Bronchial epithelial cell (primary cell): ENCODE results near the gene CD151. TPM values are rescaled to one million over a fixed set of nuclear protein-coding genes. Genes with fewer than 3 reads are reported as not detected.

Experiments
- DNase-seq: peaks from one replicate; pipeline ENCODE4 v3.0.0-alpha.2; 2010; ENCODE audit warnings: low read depth
- FAIRE-seq: peaks from 2 replicates; lab custom pipeline; 2011; peaks lifted over from hg19 to GRCh38; lab: Jason Lieb, UNC
- H3K27me3 ChIP-seq: 2 replicates; pipeline ENCODE4 v1.5.1; 2011; ENCODE audit warnings: low read length; ENCODE audit not compliant: control insufficient read depth, insufficient read depth
- H3K36me3 ChIP-seq: 2 replicates; pipeline ENCODE4 v1.5.1; 2011; ENCODE audit warnings: low read length; ENCODE audit not compliant: control insufficient read depth, insufficient read depth
- H3K4me3 ChIP-seq: 2 replicates; pipeline ENCODE4 v1.5.1; 2011; ENCODE audit warnings: mild to moderate bottlenecking, low read depth, low read length, control low read depth
- CTCF ChIP-seq: IDR thresholded peaks from 2 replicates; pipeline ENCODE4 v1.5.1; 2011; ENCODE audit warnings: mild to moderate bottlenecking, moderate library complexity, low read length, control low read depth, inconsistent platforms; ENCODE audit not compliant: insufficient read depth, severe bottlenecking
- total RNA-seq: library from RNA; depleted of rRNA; stranded (reverse); fragments of >200 nt; gene quantifications from 2 replicates; pipeline ENCODE4 v1.2.1, GENCODE V29; 2014

CD151 gene
- total RNA-seq, 1 donor from 2014 or later, result 324 TPM

- no peaks in the 10 kb centered on the region for H3K27me3 ChIP-seq
- no peak overlapping the region for H3K4me3 ChIP-seq
- TF ChIP-seq CTCF, result no peak
- peaks cover 1% of the 10 kb centered on the region for H3K36me3 ChIP-seq
- FAIRE-seq (no peak), DNase-seq (no peak)
Observed at GRCh38 chr11:855330-855674, 22.6 kb downstream of the CD151 start.

GRCh38 chr11:855796-856195 is 23.0 kb downstream of the CD151 start:
- no peak for DNase-seq
- Histone ChIP-seq H3K27me3 (no peaks in the 10 kb centered on the region), H3K4me3 (no peak overlapping the region), H3K36me3 (peaks cover 1% of the 10 kb centered on the region)
- no peak for FAIRE-seq
- no peak for TF ChIP-seq CTCF

DNA sequence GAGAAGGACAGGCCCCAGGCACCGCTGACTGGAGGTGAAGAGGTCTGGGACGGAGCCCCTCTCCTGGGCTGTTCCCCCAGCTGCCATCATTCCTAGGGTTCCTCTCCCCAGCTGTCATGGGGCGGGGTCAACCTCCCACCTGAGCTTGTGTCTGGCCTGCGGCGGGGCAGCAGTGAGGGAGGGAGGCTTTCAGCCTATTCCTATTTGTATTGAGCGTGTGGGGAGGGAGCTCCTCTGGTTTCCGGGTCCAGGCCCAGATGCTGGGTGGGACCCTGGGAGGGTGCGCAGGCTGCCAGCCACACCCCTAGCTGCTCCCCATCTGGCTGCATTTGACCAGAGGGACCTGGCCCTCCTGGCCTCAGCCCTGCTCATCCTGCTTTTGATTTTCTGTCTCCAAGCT is 23.6 kb downstream of the CD151 start:
- Histone ChIP-seq H3K27me3 (no peaks in the 10 kb centered on the region), H3K4me3 (no peak overlapping the region), H3K36me3 (peaks cover 1% of the 10 kb centered on the region)
- DNase-seq (no peak), FAIRE-seq (no peak)
- TF ChIP-seq CTCF, result no peak

- FAIRE-seq (no peak), DNase-seq (no peak)
- no peaks in the 10 kb centered on the region for H3K36me3 ChIP-seq
- no peak for TF ChIP-seq CTCF
- no peak overlapping the region for H3K4me3 ChIP-seq
- no peaks in the 10 kb centered on the region for H3K27me3 ChIP-seq
Observed at GRCh38 chr11:858053-858761, 25.5 kb downstream of the CD151 start.

- Histone ChIP-seq H3K36me3 (no peaks in the 10 kb centered on the region), H3K4me3 (no peak overlapping the region), H3K27me3 (no peaks in the 10 kb centered on the region)
- DNase-seq (no peak), FAIRE-seq (no peak)
- no peak for TF ChIP-seq CTCF
Observed at GRCh38 chr11:858762-859339, 26.1 kb downstream of the CD151 start.
